ENCODE measurements around the gene CLPTM1.

Gene CLPTM1

DNA sequence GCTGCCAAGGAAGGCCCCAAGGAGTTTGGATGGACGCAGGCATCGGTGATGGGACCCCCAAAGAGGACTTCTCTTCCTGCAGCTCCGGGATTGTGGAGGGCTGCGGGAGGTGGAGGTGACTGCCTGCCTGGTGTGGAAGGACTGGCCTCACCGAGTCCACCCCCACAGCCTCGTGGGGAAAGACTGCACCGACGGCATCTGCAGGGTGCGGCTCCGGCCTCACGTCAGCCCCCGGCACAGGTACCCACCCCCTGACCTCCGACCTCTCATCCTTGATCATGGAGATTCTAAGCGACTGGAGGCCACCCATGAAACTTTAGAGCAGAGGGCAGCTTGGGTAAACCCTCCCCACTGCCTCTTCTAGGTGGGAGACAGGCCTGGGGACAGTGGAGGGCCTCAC, 66.8 kb downstream of the CLPTM1 start:
- Histone ChIP-seq H3K4me3 (no peak overlapping the region), H3K27ac (no peak overlapping the region)
- TF ChIP-seq, protein P1, sequence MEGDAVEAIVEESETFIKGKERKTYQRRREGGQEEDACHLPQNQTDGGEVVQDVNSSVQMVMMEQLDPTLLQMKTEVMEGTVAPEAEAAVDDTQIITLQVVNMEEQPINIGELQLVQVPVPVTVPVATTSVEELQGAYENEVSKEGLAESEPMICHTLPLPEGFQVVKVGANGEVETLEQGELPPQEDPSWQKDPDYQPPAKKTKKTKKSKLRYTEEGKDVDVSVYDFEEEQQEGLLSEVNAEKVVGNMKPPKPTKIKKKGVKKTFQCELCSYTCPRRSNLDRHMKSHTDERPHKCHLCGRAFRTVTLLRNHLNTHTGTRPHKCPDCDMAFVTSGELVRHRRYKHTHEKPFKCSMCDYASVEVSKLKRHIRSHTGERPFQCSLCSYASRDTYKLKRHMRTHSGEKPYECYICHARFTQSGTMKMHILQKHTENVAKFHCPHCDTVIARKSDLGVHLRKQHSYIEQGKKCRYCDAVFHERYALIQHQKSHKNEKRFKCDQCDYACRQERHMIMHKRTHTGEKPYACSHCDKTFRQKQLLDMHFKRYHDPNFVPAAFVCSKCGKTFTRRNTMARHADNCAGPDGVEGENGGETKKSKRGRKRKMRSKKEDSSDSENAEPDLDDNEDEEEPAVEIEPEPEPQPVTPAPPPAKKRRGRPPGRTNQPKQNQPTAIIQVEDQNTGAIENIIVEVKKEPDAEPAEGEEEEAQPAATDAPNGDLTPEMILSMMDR (IDR thresholded peaks at IDR 0.05): no peak
- no peak for DNase-seq (ENCODE audit: low spot score)

DNA sequence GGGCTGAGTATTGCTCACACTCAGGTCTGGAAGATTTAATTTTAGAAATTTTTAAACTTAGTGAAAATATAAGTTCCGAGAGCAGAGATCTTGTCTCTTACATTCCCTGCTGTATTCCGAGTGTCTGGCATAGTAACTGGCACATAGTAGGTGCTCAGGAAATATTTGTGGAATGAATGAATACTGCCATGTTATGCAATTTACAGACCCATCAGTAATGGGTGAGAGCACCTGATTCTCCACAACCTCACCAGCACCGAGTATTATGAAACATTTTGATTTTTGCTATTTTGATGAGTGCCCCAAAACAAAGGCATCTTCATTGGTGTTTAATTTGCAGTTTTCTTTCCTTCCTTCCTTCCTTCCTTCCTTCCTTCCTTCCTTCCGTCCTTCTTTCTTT, 67.9 kb downstream of the CLPTM1 start:
- no peak for DNase-seq (ENCODE audit: low spot score)
- TF ChIP-seq, protein P1 (IDR thresholded peaks at IDR 0.05): no peak
- H3K27ac ChIP-seq: no peak overlapping the region
- H3K4me3 ChIP-seq: no peak overlapping the region

DNA sequence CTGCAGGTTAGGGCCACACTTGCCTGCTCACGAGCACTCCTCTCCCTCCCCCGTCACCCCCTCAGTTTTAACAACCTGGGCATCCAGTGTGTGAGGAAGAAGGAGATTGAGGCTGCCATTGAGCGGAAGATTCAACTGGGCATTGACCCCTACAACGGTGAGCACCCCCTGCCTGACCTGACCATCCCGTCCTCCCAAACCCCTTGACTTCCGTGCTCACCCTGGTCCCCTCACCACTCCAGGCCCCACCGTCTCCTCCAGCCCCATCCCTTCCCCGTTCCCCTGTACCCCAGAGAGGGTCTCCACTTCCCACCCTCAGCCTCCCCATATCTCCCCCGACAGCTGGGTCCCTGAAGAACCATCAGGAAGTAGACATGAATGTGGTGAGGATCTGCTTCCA, 70.1 kb downstream of the CLPTM1 start:
- TF ChIP-seq, protein P1 (IDR thresholded peaks at IDR 0.05): no peak
- H3K27ac ChIP-seq: no peak overlapping the region
- H3K4me3 ChIP-seq: no peak overlapping the region
- DNase-seq (ENCODE audit: low spot score): no peak

DNA sequence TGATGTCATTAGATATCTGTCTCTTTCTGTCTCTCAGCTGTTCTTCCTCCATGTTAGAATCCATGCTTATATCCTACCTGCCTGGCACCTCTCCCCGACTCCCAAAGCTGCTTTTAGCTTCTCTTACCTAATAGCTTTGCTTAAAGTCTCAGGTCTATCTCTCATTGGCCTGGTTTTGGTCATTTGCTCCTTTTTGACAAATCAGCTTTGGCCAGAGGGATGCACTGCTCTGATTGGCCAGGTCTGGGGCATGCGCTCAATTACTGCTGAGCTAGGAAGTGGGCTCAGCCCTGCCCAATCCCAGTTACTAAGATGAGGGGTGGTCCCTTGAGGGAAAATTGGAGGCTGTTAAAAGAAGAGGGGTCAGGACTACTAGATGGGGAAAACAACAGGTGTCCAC, 72.2 kb downstream of the CLPTM1 start:
- no peak overlapping the region for H3K27ac ChIP-seq
- no peak for DNase-seq (ENCODE audit: low spot score)
- H3K4me3 ChIP-seq: no peak overlapping the region
- TF ChIP-seq, protein P1 (IDR thresholded peaks at IDR 0.05): no peak

DNA sequence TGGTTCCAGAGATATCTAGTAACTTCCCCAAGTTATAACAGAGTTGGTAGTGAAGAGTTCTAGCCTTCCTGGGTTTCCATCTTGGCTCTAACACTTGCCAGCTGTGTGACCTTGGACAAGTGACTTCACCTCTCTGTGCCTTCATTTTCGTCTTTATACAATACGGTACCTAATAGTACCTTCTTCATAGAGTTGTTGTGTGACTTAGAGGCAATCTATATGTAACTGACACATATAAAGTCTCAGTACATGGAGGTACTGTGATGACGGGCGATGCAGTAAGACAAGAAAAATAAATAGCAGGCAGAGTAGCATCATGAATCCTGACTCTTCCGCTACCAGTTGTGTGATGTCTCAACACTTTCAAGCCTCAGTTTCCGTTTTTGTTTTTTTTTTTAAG, 75.6 kb downstream of the CLPTM1 start:
- TF ChIP-seq, protein P1 (IDR thresholded peaks at IDR 0.05): no peak

DNA sequence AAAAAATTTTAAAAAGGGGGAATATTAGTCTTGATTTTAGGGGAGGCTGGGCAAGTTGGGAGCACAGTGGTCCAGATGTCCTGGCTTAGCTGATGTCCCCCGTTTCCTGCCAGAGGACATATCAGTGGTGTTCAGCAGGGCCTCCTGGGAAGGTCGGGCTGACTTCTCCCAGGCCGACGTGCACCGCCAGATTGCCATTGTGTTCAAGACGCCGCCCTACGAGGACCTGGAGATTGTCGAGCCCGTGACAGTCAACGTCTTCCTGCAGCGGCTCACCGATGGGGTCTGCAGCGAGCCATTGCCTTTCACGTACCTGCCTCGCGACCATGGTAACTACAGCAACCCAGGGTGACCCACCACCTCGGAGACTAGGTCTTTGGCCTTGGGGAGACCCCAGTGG, 77.2 kb downstream of the CLPTM1 start:
- Histone ChIP-seq H3K27ac (no peak overlapping the region), H3K4me3 (no peak overlapping the region)
- TF ChIP-seq, protein P1 (IDR thresholded peaks at IDR 0.05): no peak
- DNase-seq (ENCODE audit: low spot score): no peak

More for the DNA sequence above, 75.6 kb downstream of the CLPTM1 start:
- Histone ChIP-seq H3K4me3 (no peak overlapping the region), H3K27ac (no peak overlapping the region)
- DNase-seq (ENCODE audit: low spot score): no peak

DNA sequence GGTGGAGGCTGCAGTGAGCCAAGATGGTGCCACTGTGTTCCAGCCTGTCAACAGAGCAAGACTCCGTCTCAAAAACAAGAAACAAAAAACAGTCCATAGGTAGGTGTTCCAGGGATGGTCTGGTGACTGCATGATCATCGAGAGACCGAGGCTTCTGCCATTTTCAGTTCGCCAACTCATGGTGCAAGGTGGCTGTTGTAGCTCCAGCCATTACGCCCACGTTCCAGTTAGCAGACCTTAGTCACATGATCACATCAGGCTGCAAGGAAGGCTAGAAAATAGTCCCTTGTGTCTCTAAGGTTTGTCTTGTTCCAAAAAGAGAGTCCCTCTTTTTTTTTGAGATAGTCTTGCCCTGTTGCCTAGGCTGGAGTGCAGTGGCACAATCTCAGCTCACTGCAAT, 80.6 kb downstream of the CLPTM1 start:
- Histone ChIP-seq H3K4me3 (no peak overlapping the region), H3K27ac (no peak overlapping the region)
- DNase-seq (ENCODE audit: low spot score): no peak
- TF ChIP-seq, protein P1 (IDR thresholded peaks at IDR 0.05): no peak

Measured in coronary artery (tissue), 2 donors.